ENCODE results near the gene NRXN2. TPM values are rescaled to one million over a fixed set of nuclear protein-coding genes. Genes with fewer than 3 reads are reported as not detected.

Gene NRXN2
- total and polyA plus RNA-seq, 2 of the 13 experiments (the other 11 are each of a cell fraction or from before 2014, with no cell fraction given) = not detected

DNA sequence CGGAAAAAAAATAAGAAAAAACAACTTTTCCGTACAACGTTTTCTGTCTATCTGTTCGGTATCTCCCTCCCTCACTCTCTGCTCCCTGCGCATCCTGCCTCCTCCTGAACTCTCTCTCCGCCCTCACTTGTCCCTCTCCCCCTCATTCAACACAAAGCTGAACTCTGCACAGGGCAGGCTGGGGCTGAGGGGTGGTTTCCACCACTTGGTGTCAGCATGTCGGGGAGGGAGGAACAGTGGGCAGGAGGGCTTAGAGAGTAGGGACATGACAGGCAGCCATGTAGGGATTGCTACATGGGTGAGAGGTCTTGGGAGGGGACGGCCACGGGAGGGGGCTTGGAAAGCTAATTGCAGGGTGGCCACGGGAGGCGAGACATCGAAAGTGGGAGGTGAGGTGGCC, 114.4 kb downstream of the NRXN2 start (continued):
- TF ChIP-seq KLF11 (CRISPR knock-in tag; IDR thresholded peaks at IDR 0.05) (no peak), NCOA5 (CRISPR knock-in tag; IDR thresholded peaks at IDR 0.05) (no peak), TEAD3 (CRISPR knock-in tag; optimal IDR thresholded peaks at IDR 0.05; ENCODE audit: borderline replicate concordance) (peak; percentile 35), ZNF75D (CRISPR knock-in tag; IDR thresholded peaks at IDR 0.05; ENCODE audit: borderline replicate concordance) (no peak), SKI (IDR thresholded peaks at IDR 0.05; ENCODE audit: partially characterized antibody) (no peak), NFYB (CRISPR knock-in tag; IDR thresholded peaks at IDR 0.05) (no peak), NR2F1 (CRISPR knock-in tag; IDR thresholded peaks at IDR 0.05) (0 out of 4 replicates have a peak, but pooled peaks of 1 of the 2 experiments have one; percentile 9), FOXO1 (CRISPR knock-in tag; IDR thresholded peaks at IDR 0.05) (0 out of 2 replicates have a peak, but pooled peaks have one; percentile 14), HNF4A (CRISPR knock-in tag; IDR thresholded peaks at IDR 0.05) (peak; percentile 63), ZNF572 (CRISPR knock-in tag; IDR thresholded peaks at IDR 0.05) (0 out of 2 replicates have a peak, but pooled peaks have one; percentile 36)
- TF ChIP-seq, protein P1, sequence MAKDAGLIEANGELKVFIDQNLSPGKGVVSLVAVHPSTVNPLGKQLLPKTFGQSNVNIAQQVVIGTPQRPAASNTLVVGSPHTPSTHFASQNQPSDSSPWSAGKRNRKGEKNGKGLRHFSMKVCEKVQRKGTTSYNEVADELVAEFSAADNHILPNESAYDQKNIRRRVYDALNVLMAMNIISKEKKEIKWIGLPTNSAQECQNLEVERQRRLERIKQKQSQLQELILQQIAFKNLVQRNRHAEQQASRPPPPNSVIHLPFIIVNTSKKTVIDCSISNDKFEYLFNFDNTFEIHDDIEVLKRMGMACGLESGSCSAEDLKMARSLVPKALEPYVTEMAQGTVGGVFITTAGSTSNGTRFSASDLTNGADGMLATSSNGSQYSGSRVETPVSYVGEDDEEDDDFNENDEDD (CRISPR knock-in tag; IDR thresholded peaks at IDR 0.05; ENCODE audit: borderline replicate concordance) = peak; percentile 33; the same call in 1 of the 2 replicates
- TF ChIP-seq, protein P2, sequence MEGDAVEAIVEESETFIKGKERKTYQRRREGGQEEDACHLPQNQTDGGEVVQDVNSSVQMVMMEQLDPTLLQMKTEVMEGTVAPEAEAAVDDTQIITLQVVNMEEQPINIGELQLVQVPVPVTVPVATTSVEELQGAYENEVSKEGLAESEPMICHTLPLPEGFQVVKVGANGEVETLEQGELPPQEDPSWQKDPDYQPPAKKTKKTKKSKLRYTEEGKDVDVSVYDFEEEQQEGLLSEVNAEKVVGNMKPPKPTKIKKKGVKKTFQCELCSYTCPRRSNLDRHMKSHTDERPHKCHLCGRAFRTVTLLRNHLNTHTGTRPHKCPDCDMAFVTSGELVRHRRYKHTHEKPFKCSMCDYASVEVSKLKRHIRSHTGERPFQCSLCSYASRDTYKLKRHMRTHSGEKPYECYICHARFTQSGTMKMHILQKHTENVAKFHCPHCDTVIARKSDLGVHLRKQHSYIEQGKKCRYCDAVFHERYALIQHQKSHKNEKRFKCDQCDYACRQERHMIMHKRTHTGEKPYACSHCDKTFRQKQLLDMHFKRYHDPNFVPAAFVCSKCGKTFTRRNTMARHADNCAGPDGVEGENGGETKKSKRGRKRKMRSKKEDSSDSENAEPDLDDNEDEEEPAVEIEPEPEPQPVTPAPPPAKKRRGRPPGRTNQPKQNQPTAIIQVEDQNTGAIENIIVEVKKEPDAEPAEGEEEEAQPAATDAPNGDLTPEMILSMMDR (CRISPR knock-in tag; IDR thresholded peaks at IDR 0.05) = peak; percentile 67
- TF ChIP-seq, protein P3, sequence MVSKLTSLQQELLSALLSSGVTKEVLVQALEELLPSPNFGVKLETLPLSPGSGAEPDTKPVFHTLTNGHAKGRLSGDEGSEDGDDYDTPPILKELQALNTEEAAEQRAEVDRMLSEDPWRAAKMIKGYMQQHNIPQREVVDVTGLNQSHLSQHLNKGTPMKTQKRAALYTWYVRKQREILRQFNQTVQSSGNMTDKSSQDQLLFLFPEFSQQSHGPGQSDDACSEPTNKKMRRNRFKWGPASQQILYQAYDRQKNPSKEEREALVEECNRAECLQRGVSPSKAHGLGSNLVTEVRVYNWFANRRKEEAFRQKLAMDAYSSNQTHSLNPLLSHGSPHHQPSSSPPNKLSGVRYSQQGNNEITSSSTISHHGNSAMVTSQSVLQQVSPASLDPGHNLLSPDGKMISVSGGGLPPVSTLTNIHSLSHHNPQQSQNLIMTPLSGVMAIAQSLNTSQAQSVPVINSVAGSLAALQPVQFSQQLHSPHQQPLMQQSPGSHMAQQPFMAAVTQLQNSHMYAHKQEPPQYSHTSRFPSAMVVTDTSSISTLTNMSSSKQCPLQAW (CRISPR knock-in tag; IDR thresholded peaks at IDR 0.05) = peak; percentile 56; the same call in 1 of the 2 replicates
- TF ChIP-seq, protein P4, sequence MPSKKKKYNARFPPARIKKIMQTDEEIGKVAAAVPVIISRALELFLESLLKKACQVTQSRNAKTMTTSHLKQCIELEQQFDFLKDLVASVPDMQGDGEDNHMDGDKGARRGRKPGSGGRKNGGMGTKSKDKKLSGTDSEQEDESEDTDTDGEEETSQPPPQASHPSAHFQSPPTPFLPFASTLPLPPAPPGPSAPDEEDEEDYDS (CRISPR knock-in tag; IDR thresholded peaks at IDR 0.05) = no peak
